Posterior vena cava (tissue), 2 donors: ENCODE results near the gene FLT1. TPM values are rescaled to one million over a fixed set of nuclear protein-coding genes. Genes with fewer than 3 reads are reported as not detected.
A peak's percentile ranks its signal among the peaks of the same experiment; 100 is the strongest.

Source experiments
- DNase-seq: peaks from one replicate; pipeline ENCODE4 v3.0.0-alpha.2; 2020; ENCODE audit warnings: low spot score
- intact Hi-C, 2 donors: fragments of 100-400 bp; cut with DNase I; formaldehyde crosslinking; loops; one replicate each; pipeline versions ENCODE4 v1.14.1 to v1.14.2; 2022 to 2023
- total RNA-seq, 2 donors: library from RNA; stranded (reverse); fragmentation: NEBNext Ultra II Directional; extraction: Animal tissue kit (Norgen Biotek cat#: 25700); gene quantifications; one replicate each; pipeline ENCODE4 v1.2.1, GENCODE V29; 2021
- donor health status: DM: yes; HTN: yes; CAD: no.
- donor health status: DM: yes; HTN: yes; CAD: no.

FLT1 gene
- total RNA-seq, 2 donors from 2014 or later = 32.0 to 32.7 TPM

DNA sequence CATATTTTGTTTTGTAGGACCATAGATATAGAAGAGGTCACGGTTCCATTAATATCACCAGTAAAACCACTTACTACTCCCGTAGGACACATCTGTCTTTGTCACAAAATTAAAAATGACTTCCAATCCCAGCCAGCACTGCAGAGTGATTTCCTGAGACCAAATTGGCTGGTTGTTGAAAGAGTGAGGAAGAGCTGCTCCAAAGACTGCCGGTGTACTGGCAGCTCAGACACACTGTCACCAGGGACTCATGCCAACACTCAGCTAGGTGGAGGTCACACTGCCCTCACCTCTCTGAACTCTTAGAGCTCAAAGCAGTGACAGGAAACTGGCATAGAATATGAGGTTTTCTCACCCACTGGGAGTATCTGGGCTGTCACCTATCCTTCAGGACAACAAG, 52.1 kb downstream of the FLT1 start:
- no peak for DNase-seq
- intact Hi-C loops = no loop called here

DNA sequence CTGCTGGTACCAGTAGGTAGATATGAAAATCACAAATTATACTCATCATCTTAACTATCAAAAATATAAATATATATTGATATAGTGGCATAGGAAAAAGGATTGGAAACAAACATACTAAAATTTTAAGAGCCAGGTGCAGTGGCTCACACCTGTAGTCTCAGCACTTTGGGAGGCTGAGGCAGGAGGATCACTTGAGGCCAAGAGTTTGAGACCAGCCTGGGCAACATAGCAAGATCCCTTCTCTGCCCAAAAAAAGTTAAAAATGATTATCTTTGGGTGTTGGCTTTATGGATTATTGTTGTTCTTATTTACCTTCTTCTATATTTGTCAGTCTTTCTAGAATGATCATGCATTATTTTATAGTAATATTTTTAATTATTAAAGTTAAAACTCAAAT, 53.4 kb downstream of the FLT1 start:
- intact Hi-C loops = no loop called here
- DNase-seq = no peak

- intact Hi-C loops = no loop called here
- DNase-seq = no peak
Measured at GRCh38 chr13:28440774-28441504, 54.0 kb downstream of the FLT1 start.

- DNase-seq = no peak
- intact Hi-C loops = no loop called here
Measured at GRCh38 chr13:28438598-28439334, 56.2 kb downstream of the FLT1 start.

GRCh38 chr13:28438067-28438466, 56.9 kb downstream of the FLT1 start:
- intact Hi-C loops = no loop called here

GRCh38 chr13:28435917-28436316, 59.0 kb downstream of the FLT1 start:
- no peak for DNase-seq
- intact Hi-C loops = no loop called here

More at GRCh38 chr13:28438067-28438466, 56.9 kb downstream of the FLT1 start:
- DNase-seq = no peak

- intact Hi-C loops = no loop called here
- no peak for DNase-seq
Measured at GRCh38 chr13:28434926-28435325, 60.0 kb downstream of the FLT1 start.

GRCh38 chr13:28432816-28433560, 61.9 kb downstream of the FLT1 start:
- intact Hi-C loops = no loop called here
- DNase-seq = no peak

- no peak for DNase-seq
- intact Hi-C loops = no loop called here
Measured at GRCh38 chr13:28429685-28430290, 65.1 kb downstream of the FLT1 start.

- DNase-seq = no peak
- intact Hi-C loops = no loop called here
Measured at GRCh38 chr13:28429096-28429495, 65.8 kb downstream of the FLT1 start.

- DNase-seq = no peak
- intact Hi-C loops = loop anchor here in 1 of 2 donors (2.0 kb wide), 1 partner anchor 36 kb away; no protein-coding TSS in a partner anchor
Measured at GRCh38 chr13:28426381-28426780, 68.5 kb downstream of the FLT1 start.

DNA sequence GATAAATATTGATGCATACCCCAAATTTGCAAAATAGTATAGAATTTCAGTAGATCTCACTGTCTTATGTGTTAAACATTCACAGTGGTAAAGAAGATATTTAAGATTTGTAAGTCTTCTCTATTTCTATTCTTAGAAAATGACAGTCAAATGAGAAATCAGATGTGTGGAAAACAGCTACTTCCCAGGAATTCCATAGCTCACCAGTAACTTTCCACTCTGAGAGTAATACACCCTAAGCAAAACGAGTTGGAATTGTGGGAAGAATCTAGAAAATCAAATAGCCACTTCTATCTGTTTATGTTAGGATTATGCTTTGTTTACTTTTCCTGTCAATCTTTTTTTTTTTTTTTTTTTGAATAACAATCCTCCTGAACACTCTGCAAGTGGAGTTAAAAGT, 69.1 kb downstream of the FLT1 start:
- intact Hi-C loops = loop anchor here in 1 of 2 donors (2.0 kb wide), 1 partner anchor 37 kb away; no protein-coding TSS in a partner anchor
- DNase-seq = no peak

GRCh38 chr13:28424541-28424940, 70.4 kb downstream of the FLT1 start:
- intact Hi-C loops = no loop called here
- no peak for DNase-seq

- peak; percentile 84 for DNase-seq
Measured at GRCh38 chr13:28423010-28423409, 71.9 kb downstream of the FLT1 start.

DNA sequence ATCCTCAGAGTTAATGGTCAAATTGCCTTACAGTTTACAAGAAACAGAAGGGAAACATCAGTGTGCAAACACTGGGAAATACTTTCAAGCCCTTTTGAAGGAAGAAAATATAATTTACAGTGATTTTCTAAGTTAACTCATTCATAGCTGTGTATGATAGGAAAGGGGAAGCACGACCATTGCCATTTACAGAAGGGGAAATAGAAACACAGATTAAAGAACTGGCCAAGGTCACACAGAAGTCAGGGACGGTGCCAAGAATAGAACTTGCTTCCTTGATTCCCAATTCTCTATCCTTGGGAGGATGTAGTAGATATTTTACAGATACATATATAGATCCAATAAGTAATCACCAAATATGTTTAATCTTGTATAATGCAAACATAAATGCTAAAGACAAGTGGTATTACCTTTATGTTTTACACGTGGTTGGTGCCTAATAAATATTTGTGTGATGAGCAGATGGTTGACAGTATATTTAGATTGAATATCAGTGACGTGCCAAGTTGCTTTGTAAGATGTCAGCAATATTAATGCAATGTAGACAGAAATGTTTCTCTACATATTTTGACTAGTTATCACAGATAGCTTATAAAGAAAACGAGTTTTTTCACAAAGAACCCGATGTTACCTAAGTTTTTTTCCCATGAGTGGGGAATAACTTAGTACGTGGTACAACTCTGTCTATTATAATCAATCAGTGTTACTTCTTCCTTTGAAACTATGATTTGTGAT, 73.1 kb downstream of the FLT1 start:
- DNase-seq = no peak
- intact Hi-C loops = no loop called here

More at GRCh38 chr13:28423010-28423409, 71.9 kb downstream of the FLT1 start:
- intact Hi-C loops = no loop called here

DNA sequence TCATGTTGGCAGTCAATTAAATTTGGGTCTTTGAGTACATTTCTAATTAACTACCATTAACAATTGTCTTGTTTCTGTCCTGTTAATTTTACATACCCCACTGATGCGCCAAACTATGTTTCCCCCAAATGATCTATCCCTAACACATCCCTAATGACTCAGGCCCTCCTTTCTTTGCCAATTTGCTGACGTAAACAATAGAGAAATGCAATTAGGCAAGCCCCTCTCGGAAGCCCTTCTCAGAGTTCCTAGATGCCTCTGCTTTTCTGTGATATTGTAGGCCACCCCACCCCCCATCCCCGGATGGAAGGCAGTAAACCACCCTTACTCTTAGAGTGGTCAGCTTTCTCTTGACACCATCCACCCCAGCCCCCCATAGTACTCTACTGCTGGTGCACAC, 74.2 kb downstream of the FLT1 start:
- intact Hi-C loops = no loop called here
- DNase-seq = no peak

- intact Hi-C loops = no loop called here
- DNase-seq = no peak
Measured at GRCh38 chr13:28415994-28416421, 78.9 kb downstream of the FLT1 start.

DNA sequence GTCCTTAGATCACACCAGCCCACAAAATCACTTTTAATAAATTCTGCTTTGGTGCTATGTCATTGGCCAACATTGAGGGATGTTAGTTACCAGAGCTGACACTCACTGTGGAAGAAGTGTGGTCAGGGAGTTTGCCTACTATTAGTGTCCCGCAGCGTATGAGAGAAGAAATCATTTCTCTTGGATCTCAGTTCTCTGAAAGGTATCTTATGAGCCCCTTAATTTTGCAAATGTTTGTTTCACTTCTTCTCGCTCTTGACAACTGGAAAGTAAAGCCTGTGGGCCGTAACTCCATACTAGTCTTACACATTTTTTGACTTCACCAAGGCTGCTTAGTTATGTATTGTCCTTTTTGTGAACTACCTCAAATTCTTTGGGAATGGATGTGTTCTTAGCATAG, 80.9 kb downstream of the FLT1 start:
- no peak for DNase-seq
- intact Hi-C loops = no loop called here

GRCh38 chr13:28412981-28413380, 81.9 kb downstream of the FLT1 start:
- DNase-seq = no peak
- intact Hi-C loops = no loop called here
